HepG2 (cell line): Measurements from ENCODE around the gene GUCA2B.

ENCODE experiments used
- CHD2 ChIP-seq: IDR thresholded peaks from 2 replicates; pipeline ENCODE4 v1.6.1; 2011; ENCODE audit warnings: low read depth, low read length, improper control_type of control experiment
- NONO ChIP-seq, 2 experiments: fragments of 450-650 bp in 1 of 2; sonication (generic) in 1 of 2; formaldehyde crosslinking in 1 of 2; IDR thresholded peaks in 1 of 2; conservative IDR thresholded peaks in 1 of 2; 2 replicates each; pipeline versions ENCODE4 v1.6.1 to v1.8.0; 2017 to 2022; ENCODE audit warnings: mild to moderate bottlenecking in 1 of 2, missing genetic modification reagents in 1 of 2, moderate library complexity in 1 of 2
- NPAS2 ChIP-seq: sonication (generic); formaldehyde crosslinking; IDR thresholded peaks from 2 replicates; pipeline ENCODE4 v1.8.0; 2022; ENCODE audit warnings: mild to moderate bottlenecking, missing genetic modification reagents, borderline replicate concordance
- POLR2A ChIP-seq, 2 experiments: IDR thresholded peaks; 2 replicates each; pipeline ENCODE4 v1.6.1; 2011; ENCODE audit warnings: low read depth in 2 of 2, low read length in 2 of 2, mild to moderate bottlenecking in 1 of 2, moderate library complexity in 1 of 2; ENCODE audit not compliant: insufficient read depth in 1 of 2
- POLR2AphosphoS5 ChIP-seq: IDR thresholded peaks from 2 replicates; pipeline ENCODE4 v1.6.1; 2012; ENCODE audit warnings: low read depth, low read length
- SAP130 ChIP-seq: IDR thresholded peaks from 2 replicates; pipeline ENCODE4 v1.6.1; 2016; ENCODE audit warnings: low read depth
- TBL1XR1 ChIP-seq: fragments of 150-350 bp; IDR thresholded peaks from 2 replicates; pipeline ENCODE4 v1.6.1; 2014; ENCODE audit warnings: borderline replicate concordance, low read length; ENCODE audit not compliant: partially characterized antibody
- ZFY ChIP-seq: sonication (generic); formaldehyde crosslinking; IDR thresholded peaks from 2 replicates; pipeline ENCODE4 v1.4.0; 2020; ENCODE audit warnings: missing genetic modification reagents
- ZNF12 ChIP-seq: sonication (generic); formaldehyde crosslinking; IDR thresholded peaks from 2 replicates; pipeline ENCODE4 v1.5.0; 2020; ENCODE audit warnings: missing genetic modification reagents
- ZNF124 ChIP-seq: sonication (generic); formaldehyde crosslinking; IDR thresholded peaks from 2 replicates; pipeline ENCODE4 v1.4.0; 2020; ENCODE audit warnings: missing genetic modification reagents
- ZNF768 ChIP-seq: sonication (generic); formaldehyde crosslinking; IDR thresholded peaks from 2 replicates; pipeline ENCODE4 v1.4.0; 2020; ENCODE audit warnings: missing genetic modification reagents
- TF ChIP-seq, protein P1 (sequence below): sonication (generic); formaldehyde crosslinking; IDR thresholded peaks from 2 replicates; pipeline ENCODE4 v1.5.0; 2020; ENCODE audit warnings: mild to moderate bottlenecking, missing genetic modification reagents, moderate library complexity
- TF ChIP-seq, protein P2 (sequence below): IDR thresholded peaks from 2 replicates; pipeline ENCODE4 v1.6.1; 2012; ENCODE audit warnings: inconsistent platforms

DNA sequence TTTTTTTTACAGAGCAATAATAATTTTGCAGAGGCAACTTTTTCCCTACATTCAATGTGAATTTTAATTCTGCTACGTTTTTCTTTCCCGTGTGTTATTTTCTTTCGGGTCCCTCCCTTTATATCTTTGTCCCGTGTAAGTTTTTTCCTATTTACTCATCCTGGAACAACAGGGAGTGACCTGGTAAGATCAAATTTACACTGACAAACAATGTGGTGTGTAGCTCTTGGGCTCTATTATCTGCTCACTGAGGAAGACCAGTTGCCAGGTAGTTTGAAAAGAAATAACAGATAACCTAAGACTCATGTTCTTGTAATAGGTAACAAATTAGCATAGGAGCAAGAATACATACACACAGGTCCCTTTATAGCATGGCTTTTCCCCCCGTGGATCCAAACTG lies 45.0 kb downstream of the GUCA2B start:
- TF ChIP-seq, protein P1, sequence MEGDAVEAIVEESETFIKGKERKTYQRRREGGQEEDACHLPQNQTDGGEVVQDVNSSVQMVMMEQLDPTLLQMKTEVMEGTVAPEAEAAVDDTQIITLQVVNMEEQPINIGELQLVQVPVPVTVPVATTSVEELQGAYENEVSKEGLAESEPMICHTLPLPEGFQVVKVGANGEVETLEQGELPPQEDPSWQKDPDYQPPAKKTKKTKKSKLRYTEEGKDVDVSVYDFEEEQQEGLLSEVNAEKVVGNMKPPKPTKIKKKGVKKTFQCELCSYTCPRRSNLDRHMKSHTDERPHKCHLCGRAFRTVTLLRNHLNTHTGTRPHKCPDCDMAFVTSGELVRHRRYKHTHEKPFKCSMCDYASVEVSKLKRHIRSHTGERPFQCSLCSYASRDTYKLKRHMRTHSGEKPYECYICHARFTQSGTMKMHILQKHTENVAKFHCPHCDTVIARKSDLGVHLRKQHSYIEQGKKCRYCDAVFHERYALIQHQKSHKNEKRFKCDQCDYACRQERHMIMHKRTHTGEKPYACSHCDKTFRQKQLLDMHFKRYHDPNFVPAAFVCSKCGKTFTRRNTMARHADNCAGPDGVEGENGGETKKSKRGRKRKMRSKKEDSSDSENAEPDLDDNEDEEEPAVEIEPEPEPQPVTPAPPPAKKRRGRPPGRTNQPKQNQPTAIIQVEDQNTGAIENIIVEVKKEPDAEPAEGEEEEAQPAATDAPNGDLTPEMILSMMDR (CRISPR knock-in tag) = no peak
- TF ChIP-seq NONO (IDR thresholded peaks at IDR 0.05) (no peak), NONO (CRISPR knock-in tag; conservative IDR thresholded peaks at IDR 0.05) (no peak), CHD2 (no peak), NPAS2 (no peak), POLR2A (IDR thresholded peaks at IDR 0.05; ENCODE audit: insufficient read depth in 1 of 2, low read depth in 2 of 2, low read length in 2 of 2) (no peak), TBL1XR1 (no peak), ZNF124 (no peak), ZNF768 (CRISPR knock-in tag) (no peak), ZFY (CRISPR knock-in tag) (no peak), POLR2AphosphoS5 (no peak), ZNF12 (CRISPR knock-in tag) (no peak), SAP130 (CRISPR knock-in tag) (no peak)
- TF ChIP-seq, protein P2, sequence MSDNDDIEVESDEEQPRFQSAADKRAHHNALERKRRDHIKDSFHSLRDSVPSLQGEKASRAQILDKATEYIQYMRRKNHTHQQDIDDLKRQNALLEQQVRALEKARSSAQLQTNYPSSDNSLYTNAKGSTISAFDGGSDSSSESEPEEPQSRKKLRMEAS = no peak
